A673 (cell line): ENCODE measurements around the gene ACCS.

ENCODE experiments used
- CTCF ChIP-seq: fragments of 300-800, 200-600 bp; sonication (generic); conservative IDR thresholded peaks from 2 replicates; pipeline ENCODE4 v1.5.1; 2017; ENCODE audit warnings: low read depth, mild to moderate bottlenecking, antibody characterized with exemption, low read length, moderate library complexity, mixed read lengths
- EZH2 ChIP-seq: fragments of 200-600 bp; sonication (generic); IDR thresholded peaks from 2 replicates; pipeline ENCODE4 v1.6.1; 2017; ENCODE audit warnings: borderline replicate concordance, low read depth, mild to moderate bottlenecking, mixed read lengths, antibody characterized with exemption, low read length; ENCODE audit not compliant: poor library complexity, severe bottlenecking

- TF ChIP-seq CTCF: no peak
- no peak for TF ChIP-seq EZH2
These were observed 16.2 kb upstream of the ACCS start for GRCh38 chr11:44049832-44050231.
